H54 (cell line): Measurements from ENCODE around the gene FAM20C.

Source experiments
- DNase-seq: peaks from one replicate; pipeline ENCODE4 v3.0.0; 2011; ENCODE audit warnings: low spot score, mixed read lengths; ENCODE audit not compliant: insufficient read length
- FAIRE-seq: peaks from 3 replicates; lab custom pipeline; 2011; peaks lifted over from hg19 to GRCh38; lab: Jason Lieb, UNC
- POLR2A ChIP-seq: IDR thresholded peaks from 2 replicates; pipeline ENCODE4 v1.6.1; 2011; ENCODE audit warnings: low read depth, mild to moderate bottlenecking, low read length

FAM20C gene

DNA sequence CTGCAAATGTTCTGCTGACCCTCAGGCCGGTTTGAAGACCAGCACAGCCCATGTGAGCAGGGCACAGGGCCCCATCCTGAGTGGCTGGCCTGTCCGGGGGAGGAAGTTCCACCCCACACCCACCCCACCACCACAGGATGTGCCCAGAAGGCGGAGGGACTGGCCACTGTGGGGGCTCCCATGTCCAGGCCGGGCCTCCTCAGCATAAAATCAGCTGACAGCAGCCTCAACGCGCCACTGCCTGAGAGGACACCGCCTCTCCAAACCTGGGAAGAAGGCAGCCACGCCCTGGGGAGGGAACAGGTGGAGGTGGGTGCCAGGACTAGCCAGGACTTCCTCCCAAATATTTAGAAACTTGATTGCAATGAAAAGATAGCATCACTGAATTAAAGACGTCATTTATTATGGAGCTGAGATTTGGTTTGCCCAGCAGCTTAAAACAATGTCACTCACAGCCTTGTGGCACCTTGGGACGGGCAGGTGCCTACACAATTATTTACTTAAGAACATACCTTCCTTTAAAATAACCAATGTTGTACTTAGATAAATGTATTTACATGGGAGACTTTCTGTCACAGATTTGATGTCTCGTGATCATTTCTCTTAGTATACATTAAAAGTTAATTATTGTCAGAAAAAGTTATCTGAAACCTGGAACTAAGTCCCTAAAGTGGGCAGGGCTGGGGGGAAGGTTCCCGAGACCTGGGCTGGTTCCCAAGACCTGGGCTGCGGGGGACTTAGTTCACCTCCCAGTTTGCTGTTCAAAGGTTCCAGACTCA lies 27.3 kb upstream of the FAM20C start:
- FAIRE-seq (no peak), DNase-seq (no peak)
- TF ChIP-seq POLR2A = no peak

DNA sequence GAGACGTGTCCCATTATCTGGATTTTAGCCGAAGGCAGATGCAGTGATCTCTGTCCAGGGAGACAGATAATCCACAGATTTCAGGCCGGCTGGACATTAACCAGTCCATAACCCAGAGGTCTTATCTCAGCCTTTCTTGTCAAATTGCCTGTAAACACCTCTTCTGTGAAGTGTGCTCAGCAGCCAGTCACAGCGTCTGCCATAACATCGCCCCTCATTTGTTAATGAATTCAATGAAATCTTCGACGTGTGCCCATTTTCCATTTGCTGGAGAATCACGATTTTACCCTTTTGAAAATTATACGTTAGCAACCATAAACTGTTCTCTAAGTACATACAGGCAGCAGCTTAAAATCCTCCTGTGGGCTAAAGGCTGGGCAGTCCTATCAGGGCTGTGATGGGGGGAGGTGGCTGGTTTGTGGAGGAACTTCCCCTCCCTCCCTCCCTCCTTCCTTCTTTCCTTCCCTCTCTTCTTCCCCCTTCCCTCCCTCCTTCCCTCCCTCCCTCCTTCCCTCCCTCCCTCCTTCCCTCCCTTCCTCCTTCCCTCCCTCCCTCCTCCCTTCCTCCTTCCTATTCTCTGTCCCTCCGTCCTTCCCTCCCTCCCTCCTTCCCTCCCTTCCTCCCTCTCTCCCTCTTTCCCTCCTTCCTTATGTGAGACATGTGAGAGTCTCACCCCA lies 26.6 kb upstream of the FAM20C start:
- DNase-seq = no peak
- no peak for TF ChIP-seq POLR2A
- FAIRE-seq = no peak

DNA sequence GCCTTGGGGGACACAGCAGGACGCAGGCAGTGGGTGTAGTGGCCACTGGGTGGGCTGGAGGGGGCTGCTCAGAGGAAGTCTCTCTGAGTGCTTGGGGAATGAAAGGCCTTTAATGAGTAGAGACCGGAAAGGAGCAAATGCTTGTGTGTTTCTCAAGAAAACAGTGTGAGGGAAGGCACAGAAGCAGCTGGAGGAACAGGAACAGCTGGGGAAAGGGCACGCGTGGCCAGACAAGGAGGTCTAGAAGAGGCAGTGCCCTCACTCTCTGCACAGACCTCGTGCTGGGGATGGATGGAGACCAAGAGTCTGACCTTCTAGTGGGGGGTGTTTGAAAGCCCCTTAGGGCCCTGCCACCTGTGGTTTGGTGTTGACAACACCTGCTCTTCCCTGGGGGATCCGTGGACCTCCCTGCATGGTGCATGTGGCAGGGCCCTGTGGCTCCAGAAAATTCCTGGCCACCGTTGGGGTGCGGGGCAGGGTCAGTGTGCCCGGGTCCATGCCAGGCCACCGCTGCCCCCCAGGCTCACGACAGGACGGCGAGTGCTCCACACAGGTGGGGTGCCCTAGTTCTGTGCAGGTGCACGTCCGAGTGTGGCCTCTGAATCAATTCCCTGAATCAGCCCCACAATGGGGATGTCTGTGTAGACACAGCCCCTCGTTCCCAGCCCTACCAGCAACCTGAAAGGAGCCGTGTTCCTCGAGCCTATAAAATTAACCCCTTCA lies 25.9 kb upstream of the FAM20C start:
- no peak for TF ChIP-seq POLR2A
- DNase-seq = no peak
- FAIRE-seq = no peak

DNA sequence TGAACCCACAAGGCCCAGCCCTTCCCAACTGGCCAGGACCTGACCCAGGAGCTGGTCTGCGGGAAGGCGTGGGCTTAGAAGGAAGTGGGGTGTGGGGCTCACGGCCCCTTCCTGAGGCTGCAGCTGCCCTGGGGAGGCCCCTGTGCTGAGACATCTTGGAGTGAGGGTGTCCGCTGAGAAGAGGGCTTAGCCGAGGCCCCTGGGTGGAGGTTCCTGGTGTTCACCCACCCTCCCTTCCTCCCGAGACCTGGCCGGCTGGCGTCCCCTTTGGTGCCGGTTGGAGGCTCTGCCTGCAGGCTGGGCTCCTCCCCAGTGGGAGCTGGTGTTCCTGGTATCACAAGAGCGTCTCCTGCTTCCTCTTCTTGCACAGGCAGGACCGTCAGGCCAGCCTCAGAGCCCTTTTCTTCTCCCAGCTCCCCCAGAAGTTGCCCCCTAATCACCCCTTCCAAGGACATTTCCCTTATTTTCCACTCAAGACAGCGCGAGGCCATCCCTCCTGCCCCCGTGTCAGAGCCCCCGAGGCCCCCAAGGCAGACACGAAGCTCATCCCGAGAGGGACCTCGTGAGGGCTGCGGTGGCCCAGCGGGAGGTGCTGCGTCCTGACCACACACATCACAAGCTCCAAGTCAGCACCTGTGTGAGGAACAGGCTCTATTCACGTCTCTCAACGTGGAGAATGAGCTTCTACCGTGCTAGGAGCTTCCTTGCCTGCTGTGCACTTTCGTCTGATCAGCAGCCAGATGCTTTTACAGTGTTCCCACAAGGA lies 25.1 kb upstream of the FAM20C start:
- no peak for DNase-seq
- FAIRE-seq = no peak

DNA sequence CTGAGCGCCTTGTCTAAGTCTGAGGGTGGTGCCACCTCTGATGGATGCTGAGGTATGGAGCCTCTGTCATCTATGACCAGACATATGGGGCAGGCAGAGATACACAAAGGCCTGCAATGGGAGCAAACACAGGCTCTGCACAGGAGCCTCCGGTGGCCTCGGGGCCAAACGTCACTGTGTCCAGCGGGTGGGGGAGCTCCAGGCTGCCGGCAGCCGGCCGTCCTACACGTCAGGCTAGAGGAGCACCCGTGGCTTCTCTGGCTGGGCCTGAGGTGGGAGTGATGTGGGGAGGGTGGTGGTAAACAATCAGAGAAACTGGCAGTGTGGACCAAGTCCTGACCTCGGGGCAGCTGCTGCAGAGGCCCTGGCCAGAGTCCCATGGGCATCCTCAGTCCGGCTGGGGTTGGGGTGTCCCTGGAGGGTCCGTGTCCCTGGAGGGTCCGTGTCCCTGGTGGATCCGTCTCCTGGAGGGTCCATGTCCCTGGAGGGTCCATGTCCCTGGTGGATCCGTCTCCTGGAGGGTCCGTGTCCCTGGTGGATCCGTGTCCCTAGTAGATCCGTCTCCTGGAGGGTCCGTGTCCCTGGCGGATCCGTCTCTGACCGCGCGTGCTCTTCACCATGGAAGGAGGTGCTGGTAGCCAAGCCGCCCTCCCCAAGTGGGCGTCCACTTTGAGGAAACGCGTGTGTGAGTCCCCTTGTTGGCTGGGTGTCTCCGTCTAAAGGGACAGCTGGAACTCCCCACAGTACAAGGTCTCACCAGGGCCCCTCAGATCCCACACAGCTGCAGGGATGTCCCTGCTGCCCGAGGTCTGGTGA lies 24.2 kb upstream of the FAM20C start:
- no peak for FAIRE-seq
- TF ChIP-seq POLR2A = no peak
- DNase-seq = no peak

More for the DNA sequence above, 25.1 kb upstream of the FAM20C start:
- TF ChIP-seq POLR2A = no peak

DNA sequence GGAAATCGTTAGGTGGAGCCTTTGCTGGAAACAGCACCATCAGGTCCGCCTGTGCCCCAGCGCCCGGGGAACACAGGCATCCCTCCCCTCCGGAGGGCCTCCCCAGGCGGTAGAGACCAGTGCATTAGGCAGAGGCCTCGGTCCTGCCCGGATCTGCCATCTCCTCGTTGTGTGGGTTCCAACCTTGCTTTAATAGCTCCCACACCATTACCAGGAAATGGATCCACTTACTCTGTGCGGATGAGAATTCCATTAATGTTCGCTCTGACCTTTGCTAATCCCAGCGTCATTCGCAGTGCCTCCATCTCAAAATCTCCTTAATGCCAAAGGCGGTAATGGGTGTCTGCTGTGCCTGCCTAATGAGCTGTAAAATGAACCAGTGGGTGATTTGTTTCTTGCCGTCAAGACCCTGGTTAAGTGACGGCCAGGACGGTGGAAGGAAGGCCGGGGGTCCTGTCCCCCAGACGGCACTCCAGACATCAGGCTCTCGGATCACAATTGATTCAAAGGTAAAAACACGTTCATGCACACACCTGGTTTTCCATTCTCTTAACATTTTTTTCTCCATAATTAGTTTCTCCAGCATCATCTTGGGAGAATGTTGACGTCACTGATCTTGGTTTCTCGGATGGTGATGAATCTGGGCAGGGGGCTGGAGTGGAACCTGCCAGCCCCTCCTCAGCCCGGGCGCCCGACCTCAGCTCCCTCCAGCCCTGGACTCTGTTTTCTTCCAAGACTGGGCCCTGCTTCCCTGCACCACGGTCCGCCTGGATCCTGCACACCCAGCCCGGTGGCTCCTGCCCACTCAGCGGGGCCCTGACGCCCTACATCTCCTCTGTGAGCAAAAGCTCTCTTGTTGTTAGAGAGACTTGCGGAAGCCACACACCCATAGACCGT lies 22.8 kb upstream of the FAM20C start:
- TF ChIP-seq POLR2A = no peak
- no peak for FAIRE-seq
- DNase-seq = no peak

DNA sequence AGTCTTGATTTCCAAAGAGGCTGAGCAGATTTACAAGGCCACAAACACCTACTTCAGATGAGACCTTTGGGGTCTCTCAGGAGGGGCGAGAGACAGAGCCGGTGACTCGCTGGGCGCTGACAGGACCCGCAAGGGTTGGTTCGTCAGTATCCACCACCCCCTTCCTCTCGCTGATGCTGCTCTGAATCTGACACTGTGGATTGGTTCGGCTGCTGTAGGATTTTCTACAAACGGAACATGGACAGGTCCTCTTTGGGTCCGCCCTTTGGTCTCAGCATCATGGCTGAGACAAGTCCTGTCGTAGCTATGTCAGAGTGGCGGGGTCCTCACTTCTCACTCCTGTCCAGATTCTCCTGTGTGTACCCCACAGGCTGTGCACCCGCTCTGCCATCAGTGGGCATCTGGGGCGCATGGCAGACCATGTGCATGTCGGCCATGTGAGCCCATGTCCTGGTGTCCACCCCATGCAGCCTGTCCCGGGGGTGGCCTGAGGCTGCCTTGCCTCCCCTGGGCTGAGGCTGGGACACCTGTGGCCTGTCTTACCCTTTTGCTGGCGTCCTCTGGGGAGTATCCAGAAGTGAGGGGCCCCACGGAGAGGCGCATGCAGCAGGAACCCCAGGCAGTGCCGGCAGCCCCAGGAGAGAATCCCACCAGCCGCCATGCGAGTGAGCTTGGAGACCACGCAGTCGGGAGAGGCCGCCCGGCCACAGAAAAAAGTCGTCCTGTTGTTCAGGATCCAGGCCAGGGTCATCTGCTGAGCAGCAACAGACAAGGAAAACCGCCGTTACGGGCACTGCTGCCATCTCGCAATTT lies 21.6 kb upstream of the FAM20C start:
- no peak for DNase-seq
- no peak for FAIRE-seq
- TF ChIP-seq POLR2A = no peak

DNA sequence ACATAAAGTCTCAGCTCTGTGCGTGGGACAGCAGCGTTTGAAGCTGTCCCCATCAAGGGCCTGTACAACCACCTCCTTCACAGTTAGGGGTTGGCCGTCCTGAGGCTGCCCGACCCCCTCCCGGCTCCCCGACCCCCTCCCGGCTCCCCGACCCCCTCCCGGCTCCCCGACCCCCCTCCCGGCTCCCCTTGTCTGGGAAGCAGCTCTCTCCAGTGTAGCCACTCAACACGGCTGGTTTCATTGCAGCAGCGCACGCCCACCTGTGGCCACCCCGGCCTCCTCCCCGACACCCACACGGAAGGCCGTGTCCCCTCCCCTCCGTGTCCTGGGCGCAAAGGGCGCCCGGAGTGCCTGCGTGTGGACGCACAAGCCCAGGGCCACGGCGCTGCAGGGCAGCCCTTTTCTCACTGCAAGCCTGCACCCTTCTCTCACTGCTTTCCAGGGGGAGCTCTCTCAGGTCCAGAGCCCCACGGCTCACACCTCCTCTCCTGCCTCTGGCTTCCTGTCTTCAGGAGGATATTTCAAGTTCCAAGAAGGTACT lies 20.9 kb upstream of the FAM20C start:
- FAIRE-seq (no peak), DNase-seq (no peak)
- no peak for TF ChIP-seq POLR2A

DNA sequence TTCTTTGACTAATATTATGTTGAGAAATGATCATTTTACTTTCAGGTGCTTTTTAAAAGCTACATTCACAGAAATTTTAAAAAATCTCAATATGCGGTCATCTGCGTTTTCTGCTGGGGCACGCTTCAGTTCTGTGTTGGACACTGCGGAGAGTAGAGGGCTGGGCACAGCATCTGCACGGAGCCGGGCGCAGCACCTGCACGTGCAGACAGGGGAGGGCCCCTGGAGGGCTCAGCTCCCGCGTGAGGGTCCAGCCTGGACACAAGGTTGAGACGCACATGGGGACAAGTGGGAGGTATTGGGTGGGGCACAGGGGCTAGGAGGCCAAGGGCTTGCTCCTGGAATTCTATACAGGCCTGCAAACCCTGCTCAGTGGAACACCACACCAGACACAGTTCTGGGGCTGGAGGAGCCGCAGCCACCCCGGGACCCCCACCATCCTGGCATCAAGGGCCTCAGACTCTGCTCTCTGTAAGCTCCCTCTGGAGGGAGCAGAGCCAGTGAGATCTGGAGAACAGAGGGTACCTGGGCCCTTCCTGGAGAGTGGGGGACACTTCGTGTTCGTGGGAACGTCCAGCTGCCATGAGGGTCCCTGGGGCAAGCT lies 20.4 kb upstream of the FAM20C start:
- TF ChIP-seq POLR2A = no peak
- no peak for FAIRE-seq
- no peak for DNase-seq

DNA sequence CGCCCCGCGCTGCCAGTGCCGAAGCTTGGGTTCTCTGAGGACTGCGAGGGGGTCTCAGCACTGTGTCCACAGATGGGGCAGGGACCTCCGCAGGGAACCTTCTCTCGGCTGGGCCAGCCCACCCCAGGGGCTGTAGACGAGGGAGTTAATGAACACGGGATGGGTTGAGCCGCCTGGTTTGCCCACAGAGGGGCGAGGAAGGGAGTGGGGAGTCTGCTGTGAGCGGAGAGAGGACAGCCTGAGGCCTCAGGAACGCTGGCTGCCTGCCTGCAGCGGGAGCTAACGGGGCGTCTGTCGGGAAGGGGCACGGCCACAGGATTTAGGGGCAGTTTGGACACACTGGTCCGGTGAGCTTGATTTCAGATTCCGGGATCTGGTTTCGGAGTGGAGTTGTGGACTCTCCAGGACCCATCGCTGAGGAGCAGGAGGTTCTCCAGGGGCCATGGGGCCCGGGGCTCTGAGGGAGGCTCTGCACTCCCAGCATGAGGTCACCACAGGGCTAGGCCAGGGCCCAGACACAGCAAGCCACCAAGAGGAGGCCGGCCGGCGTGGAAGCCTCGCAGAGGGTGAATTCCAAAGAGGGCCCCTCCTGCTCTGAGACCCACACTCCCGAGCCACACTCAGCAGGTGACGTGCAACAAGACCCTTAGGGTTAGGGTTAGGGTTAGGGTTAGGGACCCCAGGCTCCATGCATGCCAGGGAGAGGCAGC lies 19.0 kb upstream of the FAM20C start:
- DNase-seq (no peak), FAIRE-seq (no peak)
- no peak for TF ChIP-seq POLR2A
